GM19328 (cell line): ENCODE measurements around the gene ALAS2.
A peak's percentile ranks its signal among the peaks of the same experiment; 100 is the strongest.
"Not testable (repeated sequence)": the region's sequence is repeated elsewhere in the genome, so short reads cannot be mapped to it uniquely, and the experiment has no call there.

Experiments used
- ATAC-seq: cut with Tn5 transposase; IDR thresholded peaks from one replicate; pipeline ENCODE4 v1.9.1; 2021; ENCODE audit warnings: mild to moderate bottlenecking, moderate library complexity; ENCODE audit not compliant: unreplicated experiment

Gene ALAS2

DNA sequence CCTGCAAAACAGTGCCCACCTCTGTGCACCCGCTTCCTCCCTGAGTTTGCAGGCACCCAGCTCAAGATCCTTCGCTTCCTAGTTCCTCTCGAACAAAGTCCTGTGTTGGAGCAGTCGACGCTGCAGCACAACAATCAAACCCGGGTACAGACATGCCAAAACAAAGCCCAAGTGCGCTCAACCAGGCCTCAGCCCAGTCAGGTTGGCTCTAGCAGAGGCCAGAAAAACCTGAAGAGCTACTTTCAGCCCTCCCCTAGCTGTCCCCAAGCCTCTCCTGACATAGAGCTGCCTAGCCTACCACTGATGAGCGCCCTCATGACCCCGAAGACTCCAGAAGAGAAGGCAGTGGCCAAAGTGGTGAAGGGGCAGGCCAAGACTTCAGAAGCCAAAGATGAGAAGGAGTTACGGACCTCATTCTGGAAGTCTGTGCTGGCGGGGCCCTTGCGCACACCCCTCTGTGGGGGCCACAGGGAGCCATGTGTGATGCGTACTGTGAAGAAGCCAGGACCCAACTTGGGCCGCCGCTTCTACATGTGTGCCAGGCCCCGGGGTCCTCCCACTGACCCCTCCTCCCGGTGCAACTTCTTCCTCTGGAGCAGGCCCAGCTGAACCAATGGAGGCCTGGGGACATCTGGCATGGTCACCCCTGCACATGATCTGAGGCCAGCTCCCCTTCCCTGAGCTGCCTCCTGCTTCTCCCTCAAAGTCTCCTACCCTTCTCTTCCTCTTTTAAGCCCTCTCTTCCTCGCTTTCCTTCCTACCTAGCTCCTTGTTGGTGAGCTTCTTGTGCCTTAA, 23.8 kb downstream of the ALAS2 start:
- ATAC-seq, result no peak

DNA sequence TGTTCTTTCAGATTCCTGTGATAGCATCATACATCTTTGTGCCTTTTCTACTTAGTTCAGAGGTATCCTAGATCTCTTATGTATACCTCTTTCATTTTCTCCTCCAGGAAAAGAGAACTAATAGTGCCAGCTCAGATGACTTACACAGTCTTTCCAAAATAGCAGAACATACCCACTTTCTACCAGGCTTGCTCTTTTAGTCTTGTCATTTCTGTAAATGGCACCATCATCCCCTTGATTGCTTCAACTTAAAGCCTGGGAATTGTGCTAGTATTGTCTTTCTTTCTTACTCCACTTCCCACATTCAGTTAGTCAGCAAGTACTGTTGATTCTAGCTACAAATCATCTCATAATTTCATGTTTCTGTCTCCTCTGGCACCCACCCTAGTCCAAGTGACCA, 25.5 kb downstream of the ALAS2 start:
- ATAC-seq, result no peak

DNA sequence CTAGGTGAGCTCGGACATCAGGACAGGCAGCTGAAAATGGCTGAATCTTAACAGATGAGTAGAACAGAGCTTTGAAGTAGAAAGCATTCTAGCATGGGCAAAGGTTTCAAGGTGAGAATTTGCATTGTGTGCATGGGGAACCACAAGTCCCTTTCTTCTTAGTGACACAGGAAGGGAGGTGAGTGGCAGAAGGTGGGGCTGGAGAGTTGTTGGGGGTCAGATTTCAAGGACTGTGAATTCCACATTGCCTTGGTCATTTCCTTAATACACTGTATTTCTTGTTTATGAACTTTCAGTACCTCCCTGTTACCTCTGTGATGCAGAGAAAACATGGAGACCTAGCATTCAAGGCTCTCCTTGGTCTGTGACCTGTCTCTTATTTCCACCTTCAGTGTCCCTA, 26.5 kb downstream of the ALAS2 start:
- ATAC-seq, result no peak

DNA sequence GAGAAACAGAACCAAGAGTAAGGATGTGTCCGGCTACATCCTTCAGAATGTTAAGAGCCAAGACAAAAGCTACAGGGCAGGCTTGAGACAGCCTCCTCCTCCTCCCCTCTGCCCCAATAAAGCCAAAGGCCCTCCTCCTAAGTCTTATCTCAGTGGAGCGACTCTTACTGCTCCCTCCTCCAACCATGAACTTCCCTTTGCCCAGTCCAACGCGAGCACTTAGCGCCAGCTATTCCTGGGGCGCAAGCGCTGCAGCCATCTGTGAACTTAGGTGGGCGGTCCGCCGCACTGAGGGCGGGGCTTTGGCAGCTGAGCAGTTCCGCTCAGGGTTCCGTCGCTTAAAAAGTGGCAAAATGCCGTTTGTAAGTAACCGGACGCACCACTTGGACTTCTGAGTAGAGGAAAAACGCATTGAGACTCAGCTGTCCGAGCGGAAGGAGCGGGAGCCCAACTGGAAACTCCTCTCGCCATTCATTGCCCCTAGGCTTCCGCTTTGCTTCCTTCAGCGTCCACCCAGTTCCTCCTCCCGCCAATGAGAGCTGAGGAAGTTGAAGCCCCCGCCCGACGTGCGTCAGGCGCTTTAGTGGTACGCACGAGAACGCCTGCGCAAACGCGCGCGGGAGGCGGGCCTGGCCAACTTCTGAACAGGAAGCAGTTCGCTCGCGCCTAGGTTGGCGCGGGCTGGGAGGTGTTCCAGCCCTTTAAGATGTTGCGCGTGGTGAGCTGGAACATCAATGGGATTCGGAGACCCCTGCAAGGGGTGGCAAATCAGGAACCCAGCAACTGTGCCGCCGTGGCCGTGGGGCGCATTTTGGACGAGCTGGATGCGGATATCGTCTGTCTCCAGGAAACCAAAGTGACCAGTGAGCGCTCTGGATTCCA, 30.8 kb downstream of the ALAS2 start, which contains the start of gene APEX2:
Gene APEX2 (plus strand): TSS at position 647 of the 882 bp plus-strand sequence. CDS start 60 bp downstream, at position 707.
- peak; percentile 93 for ATAC-seq

DNA sequence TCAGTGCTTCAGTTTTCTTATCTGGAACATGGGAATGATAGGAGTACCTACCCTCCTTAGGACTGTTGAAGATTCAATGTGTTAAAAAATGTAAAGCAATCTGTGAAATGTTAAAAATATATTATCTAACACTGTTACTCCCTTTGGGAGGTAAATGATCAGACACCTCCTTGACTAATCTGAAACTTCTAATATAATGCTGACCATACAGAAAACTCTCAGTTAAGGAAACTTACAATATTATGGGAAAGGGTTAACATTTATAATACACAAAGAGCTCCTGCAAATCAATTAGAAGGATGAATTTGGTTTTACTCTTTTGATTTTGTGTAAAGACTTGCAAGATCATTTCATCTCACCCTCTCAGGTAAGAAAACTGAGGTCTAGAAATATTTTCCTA, 35.2 kb downstream of the ALAS2 start:
- ATAC-seq, result no peak

DNA sequence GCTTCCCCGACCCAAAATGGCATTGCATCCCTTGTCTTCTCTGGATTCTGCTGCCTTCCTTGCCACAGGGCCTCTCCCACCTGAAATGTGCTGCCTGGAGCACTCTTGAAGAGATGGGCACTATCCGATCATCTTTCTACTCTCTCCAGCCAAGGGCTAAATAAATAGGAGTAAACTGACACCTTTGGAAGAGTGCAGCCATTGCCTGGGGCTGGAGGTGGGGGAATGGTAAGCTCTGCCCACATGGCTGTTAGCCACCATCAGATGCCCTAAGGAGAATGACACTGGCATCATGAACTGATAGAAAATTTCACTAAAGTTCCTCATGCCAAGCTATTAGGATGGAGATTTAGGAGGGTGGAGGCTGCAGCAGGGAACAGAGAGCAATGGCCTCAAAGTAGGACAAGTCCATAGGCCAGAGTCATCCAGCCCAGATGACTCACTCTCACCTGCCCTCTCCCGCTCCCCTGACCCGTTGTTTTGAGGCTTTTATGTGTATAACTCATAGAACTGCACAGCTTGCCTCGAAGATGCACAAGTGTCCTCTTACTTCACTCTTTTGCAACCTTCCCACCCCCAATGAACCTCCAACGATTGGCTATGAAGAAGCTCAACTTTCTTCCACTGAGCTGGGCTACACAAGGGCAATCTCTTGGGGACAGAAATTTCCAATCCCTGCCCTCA, 36.0 kb downstream of the ALAS2 start:
- ATAC-seq, result no peak

DNA sequence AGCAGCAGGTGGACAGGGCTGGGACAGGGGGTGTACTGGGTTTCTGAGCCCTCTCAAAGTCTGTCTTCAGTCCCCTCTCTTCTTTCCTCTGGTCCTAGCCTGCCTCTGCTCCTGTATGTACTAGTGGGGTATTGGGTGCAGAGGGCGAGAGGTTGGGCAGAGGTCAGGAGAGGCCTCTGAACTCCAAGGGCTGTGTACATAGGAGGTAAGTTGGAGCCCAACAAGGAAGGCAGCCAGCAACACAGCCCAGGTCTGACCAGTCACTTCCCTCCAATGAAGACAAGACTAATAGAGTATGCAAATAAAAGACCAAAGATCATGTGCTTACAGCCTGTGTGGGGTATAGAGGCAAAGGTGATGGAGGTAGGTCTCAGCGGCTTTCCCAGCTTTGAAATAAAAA, 36.7 kb downstream of the ALAS2 start, which contains the start of gene PFKFB1:
Gene PFKFB1 (minus strand): TSS at position 90 of the 400 bp plus-strand sequence. CDS start 181 bp downstream, outside the sequence.
- no peak for ATAC-seq

DNA sequence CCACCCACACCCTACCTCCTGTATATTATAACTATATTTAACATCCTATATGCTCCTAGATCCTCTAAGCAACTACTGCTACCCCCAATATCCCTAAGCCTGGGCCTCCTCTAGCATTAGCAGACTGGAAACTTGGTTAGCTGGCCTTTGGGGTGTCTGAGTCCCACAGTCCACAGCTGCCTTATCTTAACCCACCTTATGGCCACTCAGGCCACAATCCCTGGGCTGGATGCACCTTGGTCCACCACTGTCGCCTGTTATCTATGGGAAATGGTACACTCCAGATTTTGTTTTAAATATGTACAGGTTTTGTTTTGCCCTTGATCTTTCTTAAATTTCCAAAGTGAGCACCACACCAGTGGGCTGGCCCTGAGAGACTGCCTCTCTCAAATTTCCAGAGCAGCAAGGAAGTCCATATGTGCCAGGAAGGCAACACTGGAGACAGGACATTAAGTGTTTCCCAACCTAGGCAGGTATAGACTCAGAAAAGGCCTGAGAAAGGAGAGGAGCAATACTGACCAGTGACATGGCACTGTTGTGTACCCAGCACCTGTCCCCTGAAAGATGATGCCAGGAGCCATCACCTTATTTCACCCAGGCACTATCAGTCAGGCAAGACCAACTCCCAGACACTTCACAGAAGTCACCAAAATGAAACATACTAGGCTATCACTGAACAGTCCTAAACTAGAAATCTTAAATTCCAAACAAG, 37.7 kb downstream of the ALAS2 start:
- ATAC-seq, result no peak

DNA sequence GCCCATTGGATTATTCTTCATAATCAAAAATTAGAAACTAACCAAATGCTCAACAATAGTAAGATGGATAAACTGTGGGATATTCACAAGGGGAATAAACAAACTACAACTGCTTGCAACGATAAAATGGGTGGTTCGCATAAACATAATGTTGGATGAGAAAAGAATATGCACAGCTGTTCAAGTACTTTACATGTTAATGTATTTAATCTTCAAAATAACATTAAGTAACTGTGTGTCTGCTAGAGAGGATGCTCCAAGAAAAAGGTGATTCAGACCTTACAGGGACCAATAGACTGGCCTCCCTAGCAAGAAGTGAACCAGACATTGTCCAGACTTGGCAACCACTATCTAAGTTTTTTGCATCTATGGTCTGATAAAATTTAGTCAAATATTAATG, 39.1 kb downstream of the ALAS2 start:
- ATAC-seq, result no peak

DNA sequence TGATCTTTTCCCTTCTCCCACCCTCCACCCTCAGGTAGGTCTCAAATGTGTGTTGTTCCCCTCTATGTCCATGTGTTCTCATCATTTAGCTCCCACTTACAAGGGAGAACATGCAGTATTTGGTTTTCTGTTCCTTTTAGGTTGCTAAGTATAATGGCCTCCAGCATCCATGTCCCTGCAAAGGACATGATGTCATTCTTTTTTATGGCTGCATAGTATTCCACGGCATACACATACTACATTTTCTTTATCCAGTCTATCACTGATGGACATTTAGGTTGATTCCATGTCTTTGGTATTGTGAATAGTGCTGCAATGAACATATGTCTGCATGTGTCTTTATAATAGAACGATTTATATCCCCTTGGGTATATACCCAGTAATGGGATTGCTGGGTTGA, 47.5 kb downstream of the ALAS2 start:
- not testable (repeated sequence) for ATAC-seq

DNA sequence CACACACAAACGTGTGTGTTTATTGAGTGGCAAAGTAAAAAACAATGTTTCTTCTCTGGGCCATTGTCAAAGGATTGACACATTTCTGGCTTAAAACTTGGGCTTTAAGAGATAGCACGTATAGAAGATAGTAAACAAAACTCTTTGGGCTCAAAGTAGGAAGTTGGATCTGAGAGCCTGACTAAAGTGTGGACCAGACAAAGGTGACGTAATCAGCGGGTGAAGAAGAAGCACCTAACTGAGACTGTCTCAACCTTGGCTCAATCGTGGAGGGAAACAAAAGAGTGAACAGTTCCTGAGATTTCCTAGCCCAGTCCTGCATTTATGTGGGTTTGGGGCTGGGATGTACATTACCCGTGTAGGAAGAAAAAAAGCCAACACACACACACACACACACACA, 50.4 kb downstream of the ALAS2 start:
- no peak for ATAC-seq

DNA sequence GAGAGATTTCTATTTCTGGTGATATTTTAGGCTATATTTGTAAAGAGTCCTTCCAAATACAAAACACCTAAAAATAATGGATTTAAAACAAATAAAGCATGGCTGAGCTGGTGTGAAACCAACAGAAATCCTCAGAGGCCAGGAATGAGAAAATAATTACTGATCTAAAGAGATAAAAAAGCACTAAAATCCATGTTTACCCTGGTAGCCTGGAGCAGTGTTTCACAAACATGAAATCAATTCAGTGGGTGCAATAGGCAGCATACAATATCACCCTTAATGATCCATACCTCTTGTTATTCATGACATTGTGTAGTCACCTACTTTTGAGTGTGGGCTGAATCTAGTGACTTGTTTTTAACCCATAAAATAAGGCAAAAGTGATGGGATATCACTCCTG, 51.3 kb downstream of the ALAS2 start:
- no peak for ATAC-seq

DNA sequence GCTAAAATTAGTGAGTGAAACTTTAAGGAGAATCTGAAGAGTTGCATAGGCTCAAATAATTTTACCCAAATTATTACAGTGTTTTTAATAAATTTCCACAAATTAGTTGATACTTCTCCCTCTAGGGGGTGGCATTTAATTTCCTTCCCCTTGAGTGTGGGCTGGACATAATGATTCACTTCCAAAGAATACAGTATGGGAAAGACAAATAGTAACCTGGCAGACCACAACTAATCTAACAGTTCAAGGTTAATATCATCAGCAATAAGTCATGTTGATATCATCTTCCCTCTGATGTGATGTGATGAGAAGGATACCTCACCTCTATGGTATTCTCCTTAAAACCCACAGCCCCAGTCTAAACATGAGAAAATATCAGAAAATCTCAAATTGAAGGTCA, 52.3 kb downstream of the ALAS2 start:
- ATAC-seq, result no peak

DNA sequence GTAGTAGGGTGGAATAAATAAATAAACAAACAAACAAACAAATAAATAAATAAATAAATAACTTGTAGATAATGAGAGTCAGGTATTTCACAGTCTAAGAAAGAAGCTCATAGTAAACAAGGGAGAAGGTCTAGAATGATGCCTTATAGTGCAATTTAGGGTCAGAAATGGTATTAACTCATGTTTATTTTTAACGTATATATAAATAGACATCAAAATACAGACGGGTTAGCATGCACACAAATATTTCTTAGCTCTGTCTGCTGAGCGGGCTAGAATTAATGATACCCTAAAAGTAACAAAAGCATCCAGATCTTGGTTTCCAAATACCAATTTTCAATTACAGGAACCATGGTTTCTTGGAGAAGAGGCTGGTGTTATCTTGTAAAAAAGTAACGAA, 53.4 kb downstream of the ALAS2 start:
- no peak for ATAC-seq

DNA sequence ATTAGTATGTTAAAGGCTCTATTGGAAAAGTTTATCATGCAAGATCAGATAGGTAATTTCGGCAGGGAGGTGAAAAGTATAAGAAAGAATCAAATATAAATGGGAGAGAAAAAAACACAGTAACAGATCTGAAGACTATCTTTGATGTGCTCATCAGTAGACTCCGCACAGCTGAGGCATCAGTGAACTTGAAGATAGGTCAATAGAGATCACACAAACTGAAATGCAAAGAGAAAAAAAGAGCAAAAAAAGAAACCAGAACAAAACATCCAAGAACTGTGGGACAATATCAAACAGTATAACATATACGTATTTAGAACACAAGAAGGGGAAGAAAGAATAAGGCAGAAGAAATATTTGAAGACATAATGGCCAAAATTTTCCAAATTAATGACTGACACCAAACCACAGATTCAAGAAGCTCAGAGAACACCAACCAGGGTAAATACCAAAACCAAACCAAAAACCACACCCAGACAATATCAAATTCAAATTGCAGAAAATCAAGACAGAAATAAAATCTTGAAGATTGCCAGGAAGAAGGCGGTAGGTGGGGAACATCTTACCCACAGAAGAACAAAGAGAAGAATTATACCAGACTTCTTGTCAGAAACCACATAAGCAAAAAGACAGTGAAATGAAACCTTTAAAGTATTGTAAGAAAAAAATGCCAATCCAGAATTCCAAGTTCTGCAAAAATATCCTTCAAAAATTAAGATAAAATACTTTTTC, 65.8 kb downstream of the ALAS2 start:
- ATAC-seq, result no peak

DNA sequence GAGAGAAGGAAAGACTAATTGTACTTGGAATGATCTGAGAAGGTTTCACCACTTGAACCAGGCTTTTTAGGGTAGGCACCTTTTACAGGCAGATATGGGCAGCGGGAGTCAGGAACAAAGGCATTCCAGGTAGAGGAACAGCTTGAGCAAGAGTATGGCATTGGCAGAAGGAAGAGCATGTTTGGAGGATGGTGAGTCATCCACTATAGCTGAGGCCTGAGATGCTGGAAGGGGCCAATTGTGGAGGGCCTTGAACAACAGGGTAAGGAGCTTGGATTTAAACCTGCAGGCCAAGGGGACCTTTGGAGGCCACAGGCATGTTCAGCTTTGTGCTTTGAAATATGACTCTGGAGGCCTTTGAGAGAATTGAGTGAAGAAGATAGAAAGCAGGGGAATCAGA, 69.0 kb downstream of the ALAS2 start:
- no peak for ATAC-seq
